Measurements from ENCODE around the gene B3GALT6.

DNA sequence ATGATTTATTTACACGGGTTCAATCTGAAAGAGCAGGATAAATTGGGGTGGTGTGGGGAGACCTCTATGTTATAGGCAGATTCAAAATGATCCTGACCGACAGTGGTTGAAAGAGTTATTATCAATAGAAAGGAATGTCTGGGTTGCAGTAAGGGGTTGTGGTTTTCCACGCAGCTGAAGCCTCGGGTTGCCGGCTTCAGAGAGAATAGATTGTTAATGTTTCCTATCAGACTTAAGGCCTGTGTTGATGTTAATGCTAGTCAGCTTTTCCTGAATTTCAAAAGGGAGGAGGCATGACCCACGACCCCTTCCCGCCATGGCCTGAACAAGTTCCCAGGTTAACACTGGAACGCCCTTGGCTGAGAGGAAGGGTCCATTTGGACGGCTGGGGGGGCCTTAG, 43.8 kb downstream of the B3GALT6 start:
- TF ChIP-seq, protein P1, sequence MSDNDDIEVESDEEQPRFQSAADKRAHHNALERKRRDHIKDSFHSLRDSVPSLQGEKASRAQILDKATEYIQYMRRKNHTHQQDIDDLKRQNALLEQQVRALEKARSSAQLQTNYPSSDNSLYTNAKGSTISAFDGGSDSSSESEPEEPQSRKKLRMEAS (CRISPR knock-in tag; IDR thresholded peaks at IDR 0.05), result no peak
- TF ChIP-seq, protein P2, sequence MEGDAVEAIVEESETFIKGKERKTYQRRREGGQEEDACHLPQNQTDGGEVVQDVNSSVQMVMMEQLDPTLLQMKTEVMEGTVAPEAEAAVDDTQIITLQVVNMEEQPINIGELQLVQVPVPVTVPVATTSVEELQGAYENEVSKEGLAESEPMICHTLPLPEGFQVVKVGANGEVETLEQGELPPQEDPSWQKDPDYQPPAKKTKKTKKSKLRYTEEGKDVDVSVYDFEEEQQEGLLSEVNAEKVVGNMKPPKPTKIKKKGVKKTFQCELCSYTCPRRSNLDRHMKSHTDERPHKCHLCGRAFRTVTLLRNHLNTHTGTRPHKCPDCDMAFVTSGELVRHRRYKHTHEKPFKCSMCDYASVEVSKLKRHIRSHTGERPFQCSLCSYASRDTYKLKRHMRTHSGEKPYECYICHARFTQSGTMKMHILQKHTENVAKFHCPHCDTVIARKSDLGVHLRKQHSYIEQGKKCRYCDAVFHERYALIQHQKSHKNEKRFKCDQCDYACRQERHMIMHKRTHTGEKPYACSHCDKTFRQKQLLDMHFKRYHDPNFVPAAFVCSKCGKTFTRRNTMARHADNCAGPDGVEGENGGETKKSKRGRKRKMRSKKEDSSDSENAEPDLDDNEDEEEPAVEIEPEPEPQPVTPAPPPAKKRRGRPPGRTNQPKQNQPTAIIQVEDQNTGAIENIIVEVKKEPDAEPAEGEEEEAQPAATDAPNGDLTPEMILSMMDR (IDR thresholded peaks at IDR 0.05), result no peak
- TF ChIP-seq NFYB (CRISPR knock-in tag; conservative IDR thresholded peaks at IDR 0.05; ENCODE audit: low read depth) (no peak), JUN (CRISPR knock-in tag; IDR thresholded peaks at IDR 0.05) (no peak), ZNF232 (CRISPR knock-in tag; IDR thresholded peaks at IDR 0.05) (no peak), IRF2 (CRISPR knock-in tag; IDR thresholded peaks at IDR 0.05; ENCODE audit: borderline replicate concordance, low read depth) (no peak), ESRRA (CRISPR knock-in tag; IDR thresholded peaks at IDR 0.05; ENCODE audit: borderline replicate concordance) (no peak)
- TF ChIP-seq, protein P3, sequence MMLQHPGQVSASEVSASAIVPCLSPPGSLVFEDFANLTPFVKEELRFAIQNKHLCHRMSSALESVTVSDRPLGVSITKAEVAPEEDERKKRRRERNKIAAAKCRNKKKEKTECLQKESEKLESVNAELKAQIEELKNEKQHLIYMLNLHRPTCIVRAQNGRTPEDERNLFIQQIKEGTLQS (CRISPR knock-in tag; conservative IDR thresholded peaks at IDR 0.05), result no peak
- TF ChIP-seq, protein P4, sequence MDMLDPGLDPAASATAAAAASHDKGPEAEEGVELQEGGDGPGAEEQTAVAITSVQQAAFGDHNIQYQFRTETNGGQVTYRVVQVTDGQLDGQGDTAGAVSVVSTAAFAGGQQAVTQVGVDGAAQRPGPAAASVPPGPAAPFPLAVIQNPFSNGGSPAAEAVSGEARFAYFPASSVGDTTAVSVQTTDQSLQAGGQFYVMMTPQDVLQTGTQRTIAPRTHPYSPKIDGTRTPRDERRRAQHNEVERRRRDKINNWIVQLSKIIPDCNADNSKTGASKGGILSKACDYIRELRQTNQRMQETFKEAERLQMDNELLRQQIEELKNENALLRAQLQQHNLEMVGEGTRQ (CRISPR knock-in tag; IDR thresholded peaks at IDR 0.05), result no peak
- TF ChIP-seq, protein P5, sequence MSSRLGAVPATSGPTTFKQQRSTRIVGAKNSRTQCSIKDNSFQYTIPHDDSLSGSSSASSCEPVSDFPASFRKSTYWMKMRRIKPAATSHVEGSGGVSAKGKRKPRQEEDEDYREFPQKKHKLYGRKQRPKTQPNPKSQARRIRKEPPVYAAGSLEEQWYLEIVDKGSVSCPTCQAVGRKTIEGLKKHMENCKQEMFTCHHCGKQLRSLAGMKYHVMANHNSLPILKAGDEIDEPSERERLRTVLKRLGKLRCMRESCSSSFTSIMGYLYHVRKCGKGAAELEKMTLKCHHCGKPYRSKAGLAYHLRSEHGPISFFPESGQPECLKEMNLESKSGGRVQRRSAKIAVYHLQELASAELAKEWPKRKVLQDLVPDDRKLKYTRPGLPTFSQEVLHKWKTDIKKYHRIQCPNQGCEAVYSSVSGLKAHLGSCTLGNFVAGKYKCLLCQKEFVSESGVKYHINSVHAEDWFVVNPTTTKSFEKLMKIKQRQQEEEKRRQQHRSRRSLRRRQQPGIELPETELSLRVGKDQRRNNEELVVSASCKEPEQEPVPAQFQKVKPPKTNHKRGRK (CRISPR knock-in tag; IDR thresholded peaks at IDR 0.05; ENCODE audit: borderline replicate concordance), result no peak
- TF ChIP-seq, protein P6, sequence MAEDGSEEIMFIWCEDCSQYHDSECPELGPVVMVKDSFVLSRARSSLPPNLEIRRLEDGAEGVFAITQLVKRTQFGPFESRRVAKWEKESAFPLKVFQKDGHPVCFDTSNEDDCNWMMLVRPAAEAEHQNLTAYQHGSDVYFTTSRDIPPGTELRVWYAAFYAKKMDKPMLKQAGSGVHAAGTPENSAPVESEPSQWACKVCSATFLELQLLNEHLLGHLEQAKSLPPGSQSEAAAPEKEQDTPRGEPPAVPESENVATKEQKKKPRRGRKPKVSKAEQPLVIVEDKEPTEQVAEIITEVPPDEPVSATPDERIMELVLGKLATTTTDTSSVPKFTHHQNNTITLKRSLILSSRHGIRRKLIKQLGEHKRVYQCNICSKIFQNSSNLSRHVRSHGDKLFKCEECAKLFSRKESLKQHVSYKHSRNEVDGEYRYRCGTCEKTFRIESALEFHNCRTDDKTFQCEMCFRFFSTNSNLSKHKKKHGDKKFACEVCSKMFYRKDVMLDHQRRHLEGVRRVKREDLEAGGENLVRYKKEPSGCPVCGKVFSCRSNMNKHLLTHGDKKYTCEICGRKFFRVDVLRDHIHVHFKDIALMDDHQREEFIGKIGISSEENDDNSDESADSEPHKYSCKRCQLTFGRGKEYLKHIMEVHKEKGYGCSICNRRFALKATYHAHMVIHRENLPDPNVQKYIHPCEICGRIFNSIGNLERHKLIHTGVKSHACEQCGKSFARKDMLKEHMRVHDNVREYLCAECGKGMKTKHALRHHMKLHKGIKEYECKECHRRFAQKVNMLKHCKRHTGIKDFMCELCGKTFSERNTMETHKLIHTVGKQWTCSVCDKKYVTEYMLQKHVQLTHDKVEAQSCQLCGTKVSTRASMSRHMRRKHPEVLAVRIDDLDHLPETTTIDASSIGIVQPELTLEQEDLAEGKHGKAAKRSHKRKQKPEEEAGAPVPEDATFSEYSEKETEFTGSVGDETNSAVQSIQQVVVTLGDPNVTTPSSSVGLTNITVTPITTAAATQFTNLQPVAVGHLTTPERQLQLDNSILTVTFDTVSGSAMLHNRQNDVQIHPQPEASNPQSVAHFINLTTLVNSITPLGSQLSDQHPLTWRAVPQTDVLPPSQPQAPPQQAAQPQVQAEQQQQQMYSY (CRISPR knock-in tag; IDR thresholded peaks at IDR 0.05), result no peak
- TF ChIP-seq, protein P7, sequence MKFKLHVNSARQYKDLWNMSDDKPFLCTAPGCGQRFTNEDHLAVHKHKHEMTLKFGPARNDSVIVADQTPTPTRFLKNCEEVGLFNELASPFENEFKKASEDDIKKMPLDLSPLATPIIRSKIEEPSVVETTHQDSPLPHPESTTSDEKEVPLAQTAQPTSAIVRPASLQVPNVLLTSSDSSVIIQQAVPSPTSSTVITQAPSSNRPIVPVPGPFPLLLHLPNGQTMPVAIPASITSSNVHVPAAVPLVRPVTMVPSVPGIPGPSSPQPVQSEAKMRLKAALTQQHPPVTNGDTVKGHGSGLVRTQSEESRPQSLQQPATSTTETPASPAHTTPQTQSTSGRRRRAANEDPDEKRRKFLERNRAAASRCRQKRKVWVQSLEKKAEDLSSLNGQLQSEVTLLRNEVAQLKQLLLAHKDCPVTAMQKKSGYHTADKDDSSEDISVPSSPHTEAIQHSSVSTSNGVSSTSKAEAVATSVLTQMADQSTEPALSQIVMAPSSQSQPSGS (CRISPR knock-in tag; IDR thresholded peaks at IDR 0.05; ENCODE audit: borderline replicate concordance, low read depth), result no peak

Measured in WTC11 (cell line).